ENCODE data around the gene PLSCR5. TPM values are rescaled to one million over a fixed set of nuclear protein-coding genes. Genes with fewer than 3 reads are reported as not detected.
A peak's percentile ranks its signal among the peaks of the same experiment; 100 is the strongest.

PLSCR5 gene
- total and polyA plus RNA-seq, 2 experiments from 2014 or later: not detected

GRCh38 chr3:146625186-146625775, 20.1 kb upstream of the PLSCR5 start:
- Histone ChIP-seq H3K27ac (no peak overlapping the region), H3K4me3 (peak overlapping the region; percentile 62), H3K4me2 (ENCODE audit: unreplicated experiment) (peak overlapping the region; percentile 73), H3K79me2 (ENCODE audit: insufficient read depth) (no peaks in the 10 kb centered on the region), H2AFZ (peak overlapping the region; percentile 85), H3K36me3 (ENCODE audit: low read depth) (no peaks in the 10 kb centered on the region), H3F3A (ENCODE audit: insufficient read depth) (no peaks in the 10 kb centered on the region), H3K9me2 (ENCODE audit: insufficient read depth) (no peaks in the 10 kb centered on the region), H3K4me1 (ENCODE audit: insufficient read depth) (no peaks in the 10 kb centered on the region; the same call in 1 of the 2 replicates), H3K9me3 (ENCODE audit: low read depth) (no peaks in the 10 kb centered on the region), H3K9ac (peak overlapping the region; percentile 41), H4K20me1 (ENCODE audit: insufficient read depth) (no peaks in the 10 kb centered on the region), H3K27me3 (replicated peaks; ENCODE audit: insufficient read depth) (no peaks in the 10 kb centered on the region)
- TF ChIP-seq EZH2 (IDR thresholded peaks at IDR 0.05; ENCODE audit: insufficient read depth, poor library complexity, severe bottlenecking) (no peak), EZH2phosphoT487 (IDR thresholded peaks at IDR 0.05; ENCODE audit: insufficient read depth, low read depth) (no peak)
- in situ Hi-C loops (cut with MboI): no loop called here
- DNase-seq: peak; percentile 45
- 63 to 67% methylated on average over 3 of the region's 3 CpGs for WGBS, 2 experiments (ENCODE audit: low coverage in 1 of 2, low lambda C conversion rate in 2 of 2, missing lambda C conversion rate in 2 of 2)

- Histone ChIP-seq H3K9me2 (ENCODE audit: insufficient read depth) (no peaks in the 10 kb centered on the region), H2AFZ (no peak overlapping the region), H3K79me2 (ENCODE audit: insufficient read depth) (no peaks in the 10 kb centered on the region), H3K36me3 (ENCODE audit: low read depth) (no peaks in the 10 kb centered on the region), H3K4me1 (ENCODE audit: insufficient read depth) (no peaks in the 10 kb centered on the region; the same call in 1 of the 2 replicates), H3K27me3 (replicated peaks; ENCODE audit: insufficient read depth) (no peaks in the 10 kb centered on the region), H3K4me3 (no peak overlapping the region), H3F3A (ENCODE audit: insufficient read depth) (no peaks in the 10 kb centered on the region), H3K9ac (no peak overlapping the region), H4K20me1 (ENCODE audit: insufficient read depth) (no peaks in the 10 kb centered on the region), H3K9me3 (ENCODE audit: low read depth) (no peaks in the 10 kb centered on the region), H3K27ac (no peak overlapping the region), H3K4me2 (ENCODE audit: unreplicated experiment) (no peak overlapping the region)
- DNase-seq: no peak
- TF ChIP-seq EZH2phosphoT487 (IDR thresholded peaks at IDR 0.05; ENCODE audit: insufficient read depth, low read depth) (no peak), EZH2 (IDR thresholded peaks at IDR 0.05; ENCODE audit: insufficient read depth, poor library complexity, severe bottlenecking) (no peak)
- in situ Hi-C loops (cut with MboI): no loop called here
These were observed 16.6 kb upstream of the PLSCR5 start for GRCh38 chr3:146621723-146622122.

GRCh38 chr3:146612015-146612414, 6.9 kb upstream of the PLSCR5 start:
- H3K9me2 ChIP-seq (ENCODE audit: insufficient read depth): no peaks in the 10 kb centered on the region
- no peak overlapping the region for H2AFZ ChIP-seq
- no peaks in the 10 kb centered on the region for H3K36me3 ChIP-seq (ENCODE audit: low read depth)
- H3K4me2 ChIP-seq (ENCODE audit: unreplicated experiment): no peak overlapping the region
- H4K20me1 ChIP-seq (ENCODE audit: insufficient read depth): no peaks in the 10 kb centered on the region
- no peak overlapping the region for H3K9ac ChIP-seq
- H3K4me1 ChIP-seq (ENCODE audit: insufficient read depth): no peaks in the 10 kb centered on the region
- no peaks in the 10 kb centered on the region for H3K9me3 ChIP-seq (ENCODE audit: low read depth)
- TF ChIP-seq EZH2phosphoT487 (IDR thresholded peaks at IDR 0.05; ENCODE audit: insufficient read depth, low read depth) (no peak), EZH2 (IDR thresholded peaks at IDR 0.05; ENCODE audit: insufficient read depth, poor library complexity, severe bottlenecking) (no peak)
- H3F3A ChIP-seq (ENCODE audit: insufficient read depth): no peaks in the 10 kb centered on the region
- 92 to 94% methylated on average over 2 of the region's 2 CpGs for WGBS, 2 experiments (ENCODE audit: low coverage in 1 of 2, low lambda C conversion rate in 2 of 2, missing lambda C conversion rate in 2 of 2)
- no peak overlapping the region for H3K27ac ChIP-seq
- in situ Hi-C loops (cut with MboI): no loop called here
- no peaks in the 10 kb centered on the region for H3K27me3 ChIP-seq (replicated peaks; ENCODE audit: insufficient read depth)
- no peak for DNase-seq
- H3K79me2 ChIP-seq (ENCODE audit: insufficient read depth): no peaks in the 10 kb centered on the region
- no peak overlapping the region for H3K4me3 ChIP-seq

- H3K27me3 ChIP-seq (replicated peaks; ENCODE audit: insufficient read depth): no peaks in the 10 kb centered on the region
- H3K79me2 ChIP-seq (ENCODE audit: insufficient read depth): no peaks in the 10 kb centered on the region
- no peaks in the 10 kb centered on the region for H3K4me1 ChIP-seq (ENCODE audit: insufficient read depth)
- no peaks in the 10 kb centered on the region for H3F3A ChIP-seq (ENCODE audit: insufficient read depth)
- 20 to 21% methylated on average over 3 of the region's 3 CpGs for WGBS, 2 experiments (ENCODE audit: low coverage in 1 of 2, low lambda C conversion rate in 2 of 2, missing lambda C conversion rate in 2 of 2)
- no peak for DNase-seq
- H3K4me3 ChIP-seq: no peak overlapping the region
- no peaks in the 10 kb centered on the region for H3K9me2 ChIP-seq (ENCODE audit: insufficient read depth)
- H2AFZ ChIP-seq: no peak overlapping the region
- no peak overlapping the region for H3K4me2 ChIP-seq (ENCODE audit: unreplicated experiment)
- no peak overlapping the region for H3K9ac ChIP-seq
- H3K36me3 ChIP-seq (ENCODE audit: low read depth): no peaks in the 10 kb centered on the region
- no peak for TF ChIP-seq EZH2 (IDR thresholded peaks at IDR 0.05; ENCODE audit: insufficient read depth, poor library complexity, severe bottlenecking)
- no peak for TF ChIP-seq EZH2phosphoT487 (IDR thresholded peaks at IDR 0.05; ENCODE audit: insufficient read depth, low read depth)
- H3K27ac ChIP-seq: no peak overlapping the region
- no peaks in the 10 kb centered on the region for H4K20me1 ChIP-seq (ENCODE audit: insufficient read depth)
- in situ Hi-C loops (cut with MboI): no loop called here
- H3K9me3 ChIP-seq (ENCODE audit: low read depth): no peaks in the 10 kb centered on the region
These were observed 6.0 kb upstream of the PLSCR5 start for GRCh38 chr3:146611096-146611495.

GRCh38 chr3:146598535-146598934, 6.6 kb downstream of the PLSCR5 start:
- DNase-seq: peak; percentile 59
- in situ Hi-C loops (cut with MboI): no loop called here
- WGBS, 2 experiments (ENCODE audit: low coverage in 1 of 2, low lambda C conversion rate in 2 of 2, missing lambda C conversion rate in 2 of 2): 37 to 40% methylated on average over 3 of the region's 3 CpGs
- no peaks in the 10 kb centered on the region for H3K36me3 ChIP-seq (ENCODE audit: low read depth)
- no peaks in the 10 kb centered on the region for H4K20me1 ChIP-seq (ENCODE audit: insufficient read depth)
- no peak overlapping the region for H2AFZ ChIP-seq
- H3K4me1 ChIP-seq (ENCODE audit: insufficient read depth): 0 out of 2 replicates have a peak, but pooled peaks cover 7% of the 10 kb centered on the region
- no peak overlapping the region for H3K4me2 ChIP-seq (ENCODE audit: unreplicated experiment)
- no peaks in the 10 kb centered on the region for H3K9me3 ChIP-seq (ENCODE audit: low read depth)
- H3F3A ChIP-seq (ENCODE audit: insufficient read depth): no peaks in the 10 kb centered on the region
- H3K27me3 ChIP-seq (replicated peaks; ENCODE audit: insufficient read depth): no peaks in the 10 kb centered on the region
- no peak for TF ChIP-seq EZH2 (IDR thresholded peaks at IDR 0.05; ENCODE audit: insufficient read depth, poor library complexity, severe bottlenecking)
- no peak for TF ChIP-seq EZH2phosphoT487 (IDR thresholded peaks at IDR 0.05; ENCODE audit: insufficient read depth, low read depth)
- no peak overlapping the region for H3K27ac ChIP-seq
- H3K79me2 ChIP-seq (ENCODE audit: insufficient read depth): no peaks in the 10 kb centered on the region
- H3K4me3 ChIP-seq: no peak overlapping the region
- H3K9ac ChIP-seq: no peak overlapping the region
- no peaks in the 10 kb centered on the region for H3K9me2 ChIP-seq (ENCODE audit: insufficient read depth)
